ENCODE measurements around the gene EXT2.

- TF ChIP-seq, protein P1, sequence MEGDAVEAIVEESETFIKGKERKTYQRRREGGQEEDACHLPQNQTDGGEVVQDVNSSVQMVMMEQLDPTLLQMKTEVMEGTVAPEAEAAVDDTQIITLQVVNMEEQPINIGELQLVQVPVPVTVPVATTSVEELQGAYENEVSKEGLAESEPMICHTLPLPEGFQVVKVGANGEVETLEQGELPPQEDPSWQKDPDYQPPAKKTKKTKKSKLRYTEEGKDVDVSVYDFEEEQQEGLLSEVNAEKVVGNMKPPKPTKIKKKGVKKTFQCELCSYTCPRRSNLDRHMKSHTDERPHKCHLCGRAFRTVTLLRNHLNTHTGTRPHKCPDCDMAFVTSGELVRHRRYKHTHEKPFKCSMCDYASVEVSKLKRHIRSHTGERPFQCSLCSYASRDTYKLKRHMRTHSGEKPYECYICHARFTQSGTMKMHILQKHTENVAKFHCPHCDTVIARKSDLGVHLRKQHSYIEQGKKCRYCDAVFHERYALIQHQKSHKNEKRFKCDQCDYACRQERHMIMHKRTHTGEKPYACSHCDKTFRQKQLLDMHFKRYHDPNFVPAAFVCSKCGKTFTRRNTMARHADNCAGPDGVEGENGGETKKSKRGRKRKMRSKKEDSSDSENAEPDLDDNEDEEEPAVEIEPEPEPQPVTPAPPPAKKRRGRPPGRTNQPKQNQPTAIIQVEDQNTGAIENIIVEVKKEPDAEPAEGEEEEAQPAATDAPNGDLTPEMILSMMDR (IDR thresholded peaks at IDR 0.05), result no peak
- no peak for TF ChIP-seq ZFX (IDR thresholded peaks at IDR 0.05; ENCODE audit: borderline replicate concordance)
Observed at GRCh38 chr11:44189986-44190882, 94.8 kb downstream of the EXT2 start.

Measured in 22Rv1 (cell line).